Measurements from ENCODE around the gene PHF13. TPM values are rescaled to one million over a fixed set of nuclear protein-coding genes. Genes with fewer than 3 reads are reported as not detected.

Gene PHF13
- total and polyA plus RNA-seq, 2 of the 4 experiments (the other 2 are of a cell fraction) = 7.3 to 9.8 TPM

DNA sequence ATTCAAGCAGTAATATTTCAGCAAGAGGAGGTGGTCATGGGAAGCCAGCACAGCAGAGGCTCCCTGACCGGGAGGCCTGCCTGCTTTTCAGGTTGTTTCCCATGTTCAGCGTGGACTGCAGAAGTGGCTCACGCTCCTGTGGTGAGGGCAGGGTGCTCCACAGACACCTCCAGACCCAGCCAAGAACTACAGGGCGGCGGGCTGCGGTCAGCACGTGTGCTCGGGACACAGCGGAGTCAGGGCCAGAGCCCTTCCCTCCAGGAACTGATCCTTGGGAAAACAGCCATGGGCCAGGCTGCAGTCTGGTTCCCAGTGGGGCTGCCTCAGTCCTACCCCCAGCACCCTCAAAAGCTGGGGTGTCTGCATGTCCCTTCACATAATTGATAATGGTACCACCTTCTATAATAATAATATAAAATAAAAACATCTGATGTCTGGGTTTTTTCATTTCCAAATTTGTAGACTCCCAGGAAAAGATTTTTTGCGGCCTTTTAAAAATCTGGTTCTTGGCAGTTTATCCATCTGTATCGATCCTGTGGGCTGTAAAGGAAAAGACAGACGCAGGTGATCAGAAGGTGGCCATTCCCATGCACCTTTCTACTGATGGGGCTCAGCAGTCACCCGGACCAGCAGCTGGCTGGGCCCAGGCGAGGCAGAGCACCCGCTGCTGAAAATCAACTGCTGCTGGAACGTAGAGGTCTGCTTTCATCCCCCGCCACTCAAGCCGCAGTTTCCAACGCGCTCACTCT is 21.8 kb downstream of the PHF13 start:
- Histone ChIP-seq H3K27me3 (ENCODE audit: control insufficient read depth, insufficient read depth, low read length) (no peaks in the 10 kb centered on the region), H3K36me3 (ENCODE audit: control insufficient read depth, insufficient read depth, low read length) (peaks cover 63% of the 10 kb centered on the region), H2BK20ac (ENCODE audit: low read depth, low read length) (no peak overlapping the region), H3K27ac (ENCODE audit: insufficient read depth, low read length) (no peak overlapping the region), H4K5ac (ENCODE audit: low read depth, low read length) (no peak overlapping the region), H3K4ac (ENCODE audit: low read depth, low read length) (no peak overlapping the region), H3K14ac (replicated peaks; ENCODE audit: low read depth, low read length) (no peak overlapping the region), H4K91ac (ENCODE audit: insufficient read depth, low read depth, low read length) (no peak overlapping the region), H3K4me3 (ENCODE audit: insufficient read depth, low read depth, low read length) (no peak overlapping the region), H3K4me1 (ENCODE audit: control insufficient read depth, insufficient read depth, low read length) (peaks cover 2% of the 10 kb centered on the region; the same call in 1 of the 2 replicates), H4K20me1 (ENCODE audit: insufficient read depth, low read length) (peaks cover 11% of the 10 kb centered on the region; the same call in 1 of the 2 replicates), H3K4me2 (ENCODE audit: low read depth, low read length) (no peak overlapping the region), H2AK5ac (ENCODE audit: low read depth, low read length) (no peak overlapping the region), H3K18ac (ENCODE audit: low read depth, low read length) (no peak overlapping the region), H3K56ac (ENCODE audit: extremely low read depth, insufficient read depth, low read length) (no peak overlapping the region), H4K8ac (ENCODE audit: low read depth in 2 of 2, low read length in 2 of 2) (no peak overlapping the region), H2AFZ (replicated peaks; ENCODE audit: low read length, poor library complexity) (no peak overlapping the region), H2BK120ac (ENCODE audit: low read depth, low read length) (no peak overlapping the region), H2AK9ac (replicated peaks; ENCODE audit: low read depth, low read length, poor library complexity) (peak overlapping the region; percentile 77), H3K23ac (ENCODE audit: low read depth, low read length) (no peak overlapping the region), H3K9ac (ENCODE audit: low read depth, low read length) (no peak overlapping the region), H3K9me1 (ENCODE audit: insufficient read depth, low read length) (peaks cover 2% of the 10 kb centered on the region; the same call in 1 of the 2 replicates), H3K9me3 (ENCODE audit: control insufficient read depth, insufficient read depth, low read length) (no peaks in the 10 kb centered on the region), H3K79me1 (ENCODE audit: low read depth in 1 of 2, low read length in 2 of 2) (peaks cover 0 to 14% of the 10 kb centered on the region in 2 experiments; a peak in 2 of 4 replicates), H2BK15ac (ENCODE audit: low read depth, low read length) (no peak overlapping the region), H2BK5ac (ENCODE audit: low read depth, low read length, poor library complexity, severe bottlenecking) (no peak overlapping the region)
- POLR2A ChIA-PET (ENCODE audit: unreplicated experiment) = no interaction called here
- CTCF ChIA-PET = no interaction called here
- in situ Hi-C loops (cut with MboI; ENCODE audit: low sequenced_read_pairs) (no loop called here), intact Hi-C loops (cut with micrococcal nuclease) (loop anchor here (5.0 kb wide), 1 partner anchor 1012 kb away; no protein-coding TSS in a partner anchor), dilution Hi-C loops (cut with HindIII; ENCODE audit: low sequenced_read_pairs, unreplicated experiment) (no loop called here)
- ATAC-seq (ENCODE audit: low read depth) (no peak), DNase-seq (no peak)
- 91% methylated on average over 4 of the region's 20 CpGs; no CpG with 5 or more reads in 1 of the 2 experiments for WGBS, 2 experiments (ENCODE audit: extremely low coverage in 2 of 2, insufficient read length in 1 of 2)
- BruUV-seq (replicated peaks) = no TSS peak
- TF ChIP-seq MAZ (IDR thresholded peaks at IDR 0.05; ENCODE audit: borderline replicate concordance, low read depth, low read length) (no peak), CHD1 (IDR thresholded peaks at IDR 0.05; ENCODE audit: low read depth, low read length) (no peak), POLR2A (IDR thresholded peaks at IDR 0.05; ENCODE audit: low read depth, low read length) (no peak), RFX5 (IDR thresholded peaks at IDR 0.05; ENCODE audit: low read depth, low read length) (no peak), RCOR1 (IDR thresholded peaks at IDR 0.05; ENCODE audit: insufficient replicate concordance, low read length) (no peak), BHLHE40 (IDR thresholded peaks at IDR 0.05; ENCODE audit: low read depth, low read length) (no peak), RAD21 (IDR thresholded peaks at IDR 0.05; ENCODE audit: low read length) (no peak), ELK1 (IDR thresholded peaks at IDR 0.05; ENCODE audit: borderline replicate concordance, low read depth, low read length) (no peak), MAFK (IDR thresholded peaks at IDR 0.05; ENCODE audit: low read depth, low read length) (no peak), CEBPB (IDR thresholded peaks at IDR 0.05; ENCODE audit: low read depth, low read length) (no peak), USF2 (IDR thresholded peaks at IDR 0.05; ENCODE audit: low read depth, low read length) (no peak), FOS (IDR thresholded peaks at IDR 0.05; ENCODE audit: low read depth, low read length) (no peak), MXI1 (IDR thresholded peaks at IDR 0.05; ENCODE audit: borderline replicate concordance, low read depth, low read length) (no peak), NFE2L2 (IDR thresholded peaks at IDR 0.05; ENCODE audit: low read depth, low read length) (no peak), SMC3 (IDR thresholded peaks at IDR 0.05; ENCODE audit: low read depth, low read length) (no peak)
